ENCODE results near the gene JUND. TPM values are rescaled to one million over a fixed set of nuclear protein-coding genes. Genes with fewer than 3 reads are reported as not detected.

The JUND gene
- total RNA-seq, 1 experiment from 2014 or later: 151 TPM

- H3K27ac ChIP-seq (ENCODE audit: low read length): no peak overlapping the region
- DNase-seq (no peak), ATAC-seq (no peak)
- no peak overlapping the region for H3K9ac ChIP-seq (ENCODE audit: low read length)
- TF ChIP-seq EZH2phosphoT487 (IDR thresholded peaks at IDR 0.05; ENCODE audit: borderline replicate concordance, low read length): no peak
- TF ChIP-seq CTCF (conservative IDR thresholded peaks at IDR 0.05; ENCODE audit: low read depth, low read length): no peak
- TF ChIP-seq EZH2 (IDR thresholded peaks at IDR 0.05; ENCODE audit: low read length, unreplicated experiment): no peak
- H3K4me3 ChIP-seq (ENCODE audit: low read length): no peak overlapping the region
- peaks cover 9% of the 10 kb centered on the region for H3K27me3 ChIP-seq (ENCODE audit: low read length)
- intact Hi-C loops (cut with micrococcal nuclease): no loop called here
- no TSS peak for BruUV-seq (replicated peaks)
- H2AFZ ChIP-seq (ENCODE audit: low read length): no peak overlapping the region
- H3K36me3 ChIP-seq (ENCODE audit: low read depth, low read length): no peaks in the 10 kb centered on the region
- no peaks in the 10 kb centered on the region for H3F3A ChIP-seq (ENCODE audit: low read length, unreplicated experiment)
- H3K79me2 ChIP-seq (ENCODE audit: low read length): no peaks in the 10 kb centered on the region
- no peaks in the 10 kb centered on the region for H4K20me1 ChIP-seq (ENCODE audit: low read length)
- POLR2A ChIA-PET (ENCODE audit: unreplicated experiment): no interaction called here
- CTCF ChIA-PET: no interaction called here
- peaks cover 4% of the 10 kb centered on the region; the same call in 1 of the 2 replicates for H3K4me1 ChIP-seq (ENCODE audit: insufficient read depth, low read length)
- H3K9me2 ChIP-seq (replicated peaks; ENCODE audit: low read length): no peaks in the 10 kb centered on the region
- no peak overlapping the region for H3K4me2 ChIP-seq (ENCODE audit: low read length)
- no peaks in the 10 kb centered on the region for H3K9me3 ChIP-seq (ENCODE audit: low read length)
Observed at GRCh38 chr19:18229915-18230314, 51.5 kb downstream of the JUND start.

Small RNA genes within 50 kb of the gene (microRNA-seq; reads per million reads assigned to microRNA genes)
- gene MIR3188 (ENCODE audit: unreplicated experiment): 9.0 reads per million, percentile 34 among the genes with 10 or more reads in this experiment

Other genes with a start within 250 kb of the JUND start
- not detected in 2 replicates for gene IL12RB1, start 194.7 kb downstream of the JUND start, total RNA-seq (2014; rRNA removed)
- gene MAST3, start 183.8 kb downstream of the JUND start, total RNA-seq (2014; rRNA removed): 6.7 and 8.1 TPM in 2 replicates
- 13.9 and 15.8 TPM in 2 replicates for gene PIK3R2, start 128.5 kb downstream of the JUND start, total RNA-seq (2014; rRNA removed)
- 31.1 and 35.0 TPM in 2 replicates for gene IFI30, start 107.8 kb downstream of the JUND start, total RNA-seq (2014; rRNA removed)
- 34.2 and 44.7 TPM in 2 replicates for gene MPV17L2, start 88.4 kb downstream of the JUND start, total RNA-seq (2014; rRNA removed)
- gene RAB3A, start 77.6 kb downstream of the JUND start, total RNA-seq (2014; rRNA removed): 5.7 and 6.7 TPM in 2 replicates
- gene PDE4C, start 55.2 kb downstream of the JUND start, total RNA-seq (2014; rRNA removed): 1.8 TPM in 1 of 2 replicates, not detected in the other
- 0.33 and 0.69 TPM in 2 replicates for gene IQCN, start 7.2 kb downstream of the JUND start, total RNA-seq (2014; rRNA removed)
- 713 and 856 TPM in 2 replicates for gene LSM4, start 41.5 kb upstream of the JUND start, total RNA-seq (2014; rRNA removed)
- 9.6 and 11.4 TPM in 2 replicates for gene PGPEP1, start 59.0 kb upstream of the JUND start, total RNA-seq (2014; rRNA removed)
- 84.3 and 105 TPM in 2 replicates for gene GDF15, start 104.5 kb upstream of the JUND start, total RNA-seq (2014; rRNA removed)
- gene LRRC25, start 116.0 kb upstream of the JUND start, total RNA-seq (2014; rRNA removed): not detected in 2 replicates
- 97.5 and 99.9 TPM in 2 replicates for gene SSBP4, start 137.8 kb upstream of the JUND start, total RNA-seq (2014; rRNA removed)
- gene ISYNA1, start 156.5 kb upstream of the JUND start, total RNA-seq (2014; rRNA removed): 19.4 TPM in 2 replicates
- 21.0 and 30.6 TPM in 2 replicates for gene ELL, start 240.4 kb upstream of the JUND start, total RNA-seq (2014; rRNA removed)

All from PC-3 (cell line).